HG03103 (cell line): ENCODE data around the gene CNGA3.

Source experiments
- ATAC-seq: cut with Tn5 transposase; IDR thresholded peaks from one replicate; pipeline ENCODE4 v1.9.1; 2021; ENCODE audit warnings: low read depth; ENCODE audit not compliant: unreplicated experiment

CNGA3 gene

GRCh38 chr2:98376301-98376910, 30.1 kb downstream of the CNGA3 start:
- ATAC-seq, result no peak

GRCh38 chr2:98376996-98377395, 30.7 kb downstream of the CNGA3 start:
- ATAC-seq, result no peak

- no peak for ATAC-seq
These were observed 31.3 kb downstream of the CNGA3 start for GRCh38 chr2:98377544-98377943.

- no peak for ATAC-seq
These were observed 31.9 kb downstream of the CNGA3 start for GRCh38 chr2:98378196-98378595.

GRCh38 chr2:98378901-98379300, 32.6 kb downstream of the CNGA3 start:
- ATAC-seq, result no peak

- ATAC-seq, result no peak
These were observed 33.3 kb downstream of the CNGA3 start for GRCh38 chr2:98379311-98380202.

GRCh38 chr2:98380203-98380535, 33.9 kb downstream of the CNGA3 start:
- no peak for ATAC-seq

GRCh38 chr2:98381494-98381893, 35.2 kb downstream of the CNGA3 start:
- ATAC-seq, result no peak

- ATAC-seq, result no peak
These were observed 35.8 kb downstream of the CNGA3 start for GRCh38 chr2:98382086-98382485.

- ATAC-seq, result no peak
These were observed 36.5 kb downstream of the CNGA3 start for GRCh38 chr2:98382739-98383138.

GRCh38 chr2:98383166-98383565, 36.9 kb downstream of the CNGA3 start:
- no peak for ATAC-seq

GRCh38 chr2:98385050-98385699, 38.9 kb downstream of the CNGA3 start:
- ATAC-seq, result no peak

- ATAC-seq, result no peak
These were observed 41.2 kb downstream of the CNGA3 start for GRCh38 chr2:98387478-98387877.

- ATAC-seq, result no peak
These were observed 41.8 kb downstream of the CNGA3 start for GRCh38 chr2:98388081-98388480.

- ATAC-seq, result no peak
These were observed 42.5 kb downstream of the CNGA3 start for GRCh38 chr2:98388601-98389250.

GRCh38 chr2:98389251-98389605, 43.0 kb downstream of the CNGA3 start:
- no peak for ATAC-seq

- no peak for ATAC-seq
These were observed 44.6 kb downstream of the CNGA3 start for GRCh38 chr2:98390571-98391476.

GRCh38 chr2:98391581-98392270, 45.5 kb downstream of the CNGA3 start:
- no peak for ATAC-seq

GRCh38 chr2:98393354-98393753, 47.1 kb downstream of the CNGA3 start:
- ATAC-seq, result no peak
